Kasumi-1 (cell line): ENCODE measurements around the gene RPRD2.

ENCODE experiments used
- DNase-seq, 2 experiments: peaks; one replicate each; lab custom pipeline; 2025; lab: John Stamatoyannopoulos, UW

Gene RPRD2

GRCh38 chr1:150472601-150473200 lies 108.8 kb downstream of the RPRD2 start:
- no peak for DNase-seq

- DNase-seq = no peak
These were observed 109.7 kb downstream of the RPRD2 start for GRCh38 chr1:150473659-150474058.

- no peak for DNase-seq
These were observed 110.9 kb downstream of the RPRD2 start for GRCh38 chr1:150474869-150475268.

- DNase-seq = no peak
These were observed 112.8 kb downstream of the RPRD2 start for GRCh38 chr1:150476754-150477153.

- DNase-seq = peak in 1 of 2 experiments; percentile 8
These were observed 113.4 kb downstream of the RPRD2 start for GRCh38 chr1:150477320-150477719.

- DNase-seq = no peak
These were observed 113.8 kb downstream of the RPRD2 start for GRCh38 chr1:150477733-150478132.

- no peak for DNase-seq
These were observed 115.4 kb downstream of the RPRD2 start for GRCh38 chr1:150479370-150479769.

GRCh38 chr1:150479927-150480352 lies 116.0 kb downstream of the RPRD2 start:
- no peak for DNase-seq

- no peak for DNase-seq
These were observed 120.5 kb downstream of the RPRD2 start for GRCh38 chr1:150484431-150484830.

- DNase-seq = peak; percentile 61 to 68
These were observed 120.9 kb downstream of the RPRD2 start for GRCh38 chr1:150484861-150485260.

- DNase-seq = peak; percentile 98
These were observed 123.2 kb downstream of the RPRD2 start, which contains the start of gene TARS2 for GRCh38 chr1:150486966-150487762. TARS2 (plus strand) TSS chr1:150487419; CDS start chr1:150487451, 32 bp downstream.

GRCh38 chr1:150487763-150488115 lies 123.8 kb downstream of the RPRD2 start:
- no peak for DNase-seq

GRCh38 chr1:150493175-150493574 lies 129.2 kb downstream of the RPRD2 start:
- DNase-seq = no peak

GRCh38 chr1:150498342-150498741 lies 134.4 kb downstream of the RPRD2 start:
- no peak for DNase-seq

GRCh38 chr1:150505431-150505830 lies 141.5 kb downstream of the RPRD2 start:
- no peak for DNase-seq

GRCh38 chr1:150507912-150508864 lies 144.2 kb downstream of the RPRD2 start, which contains the start of gene ECM1:
ECM1 (plus strand) TSS chr1:150508109; CDS start chr1:150508210, 101 bp downstream.
- DNase-seq = peak; percentile 72 to 88

- DNase-seq = peak; percentile 17 to 44
These were observed 145.0 kb downstream of the RPRD2 start for GRCh38 chr1:150508982-150509381.

GRCh38 chr1:150511551-150511950 lies 147.6 kb downstream of the RPRD2 start:
- DNase-seq = no peak

- no peak for DNase-seq
These were observed 148.2 kb downstream of the RPRD2 start for GRCh38 chr1:150511985-150512660.

GRCh38 chr1:150512846-150513245 lies 148.9 kb downstream of the RPRD2 start:
- no peak for DNase-seq

- DNase-seq = no peak
These were observed 149.4 kb downstream of the RPRD2 start for GRCh38 chr1:150513351-150513791.

GRCh38 chr1:150514260-150514659 lies 150.3 kb downstream of the RPRD2 start:
- no peak for DNase-seq
